ENCODE data around the gene TMEM266. TPM values are rescaled to one million over a fixed set of nuclear protein-coding genes. Genes with fewer than 3 reads are reported as not detected.

TMEM266 gene
- polyA plus RNA-seq, 3 donors: not detected

GRCh38 chr15:76162784-76163456, 103.1 kb downstream of the TMEM266 start:
- H3K9me3 ChIP-seq (replicated peaks in 1 of 2; ENCODE audit: control insufficient read depth in 1 of 2, insufficient read depth in 1 of 2, low read length in 2 of 2): no peaks in the 10 kb centered on the region
- Mint-ChIP-seq H3K9me3 (no peaks in the 10 kb centered on the region), H3K36me3 (no peaks in the 10 kb centered on the region), H3K27ac (peak overlapping the region in 2 of 7 donors; percentile 12 to 66), H3K4me3 (no peak overlapping the region), H3K4me1 (peaks cover 16% of the 10 kb centered on the region), H3K27me3 (ENCODE audit: low read depth in 3 of 3) (peaks cover 0 to 5% (median 4%) of the 10 kb centered on the region in 3 donors)
- no peaks in the 10 kb centered on the region for H4K20me1 ChIP-seq (ENCODE audit: insufficient read depth, low read length)
- H3K4me3 ChIP-seq (replicated peaks in 1 of 3; ENCODE audit: low read depth in 2 of 3, low read length in 3 of 3): no peak overlapping the region
- peak overlapping the region; percentile 12 for H3K4me2 ChIP-seq (replicated peaks; ENCODE audit: extremely low read depth, low read length, poor library complexity, severe bottlenecking)
- no peak for TF ChIP-seq CTCF (IDR thresholded peaks at IDR 0.05)
- H3K4me1 ChIP-seq (ENCODE audit: control insufficient read depth in 1 of 2, insufficient read depth in 2 of 2, low read length in 2 of 2): peaks cover 15 to 18% of the 10 kb centered on the region in 2 donors
- intact Hi-C loops (cut with micrococcal nuclease): no loop called here
- H3K27me3 ChIP-seq (ENCODE audit: control insufficient read depth in 2 of 2, insufficient read depth in 2 of 2, low read length in 2 of 2): no peaks in the 10 kb centered on the region
- no peaks in the 10 kb centered on the region for H3K36me3 ChIP-seq (replicated peaks in 1 of 2; ENCODE audit: control insufficient read depth in 1 of 2, insufficient read depth in 2 of 2, low read length in 2 of 2)
- peak overlapping the region; percentile 47 for H3K9ac ChIP-seq (ENCODE audit: insufficient read depth, low read length, poor library complexity, severe bottlenecking)
- 84% methylated on average over 9 of the region's 10 CpGs for WGBS (ENCODE audit: insufficient coverage)
- no peak for DNase-seq
- no peaks in the 10 kb centered on the region for H3K79me2 ChIP-seq (ENCODE audit: insufficient read depth, low read length)
- peak overlapping the region in 1 of 2 donors; percentile 10 for H3K27ac ChIP-seq (ENCODE audit: low read depth in 1 of 2, low read length in 2 of 2)
- H2AFZ ChIP-seq (ENCODE audit: insufficient read depth, low read depth, low read length, poor library complexity, severe bottlenecking): peak overlapping the region; percentile 81

- H3K27ac Mint-ChIP-seq: peak overlapping the region in 3 of 7 donors; percentile 12 to 81 (median 66)
- Histone ChIP-seq H2AFZ (ENCODE audit: insufficient read depth, low read depth, low read length, poor library complexity, severe bottlenecking) (peak overlapping the region; percentile 81), H3K27ac (ENCODE audit: low read depth in 1 of 2, low read length in 2 of 2) (peak overlapping the region in 1 of 2 donors; percentile 10), H3K4me3 (replicated peaks in 1 of 3; ENCODE audit: low read depth in 2 of 3, low read length in 3 of 3) (no peak overlapping the region), H3K9ac (ENCODE audit: insufficient read depth, low read length, poor library complexity, severe bottlenecking) (peak overlapping the region; percentile 47), H3K79me2 (ENCODE audit: insufficient read depth, low read length) (no peaks in the 10 kb centered on the region), H3K4me1 (ENCODE audit: control insufficient read depth in 1 of 2, insufficient read depth in 2 of 2, low read length in 2 of 2) (peaks cover 18 to 20% of the 10 kb centered on the region in 2 donors), H3K4me2 (replicated peaks; ENCODE audit: extremely low read depth, low read length, poor library complexity, severe bottlenecking) (peak overlapping the region; percentile 12), H3K27me3 (ENCODE audit: control insufficient read depth in 2 of 2, insufficient read depth in 2 of 2, low read length in 2 of 2) (no peaks in the 10 kb centered on the region), H3K36me3 (replicated peaks in 1 of 2; ENCODE audit: control insufficient read depth in 1 of 2, insufficient read depth in 2 of 2, low read length in 2 of 2) (no peaks in the 10 kb centered on the region), H3K9me3 (replicated peaks in 1 of 2; ENCODE audit: control insufficient read depth in 1 of 2, insufficient read depth in 1 of 2, low read length in 2 of 2) (no peaks in the 10 kb centered on the region), H4K20me1 (ENCODE audit: insufficient read depth, low read length) (no peaks in the 10 kb centered on the region)
- H3K4me1 Mint-ChIP-seq: peaks cover 18% of the 10 kb centered on the region
- TF ChIP-seq CTCF (IDR thresholded peaks at IDR 0.05): no peak
- H3K9me3 Mint-ChIP-seq: no peaks in the 10 kb centered on the region
- intact Hi-C loops (cut with micrococcal nuclease): no loop called here
- H3K4me3 Mint-ChIP-seq: peak overlapping the region in 1 of 2 donors; percentile 60
- H3K36me3 Mint-ChIP-seq: no peaks in the 10 kb centered on the region
- H3K27me3 Mint-ChIP-seq (ENCODE audit: low read depth in 3 of 3): peaks cover 0 to 5% (median 2%) of the 10 kb centered on the region in 3 donors
- peak; percentile 40 to 54 (median 52) for DNase-seq
- 72% methylated on average over 13 of the region's 21 CpGs for WGBS (ENCODE audit: insufficient coverage)
Observed at GRCh38 chr15:76163457-76164295, 103.9 kb downstream of the TMEM266 start.

Measured in CD14-positive monocyte (primary cell).